Neural progenitor cell (in vitro differentiated cells): ENCODE measurements around the gene MTRF1L. TPM values are rescaled to one million over a fixed set of nuclear protein-coding genes. Genes with fewer than 3 reads are reported as not detected.

ENCODE experiments used
- DNase-seq: peaks from one replicate; pipeline ENCODE4 v3.0.0-alpha.2; 2016; ENCODE audit warnings: low spot score
- H2AFZ ChIP-seq: fragments of 200-600 bp; sonication (generic); replicated peaks from 2 replicates; pipeline ENCODE4 v1.6.1; 2016; ENCODE audit warnings: antibody characterized with exemption
- H3F3A ChIP-seq: fragments of 200-600 bp; sonication (generic); 2 replicates; pipeline ENCODE4 v1.6.1; 2016; ENCODE audit warnings: antibody characterized with exemption, low read depth
- H3K27ac ChIP-seq: fragments of 200-600 bp; sonication (generic); 2 replicates; pipeline ENCODE4 v1.5.1; 2016; ENCODE audit warnings: mild to moderate bottlenecking
- H3K27me3 ChIP-seq: fragments of 200-600 bp; sonication (generic); 2 replicates; pipeline ENCODE4 v1.6.1; 2016; ENCODE audit warnings: mild to moderate bottlenecking, moderate library complexity
- H3K36me3 ChIP-seq: fragments of 200-600 bp; sonication (generic); 2 replicates; pipeline ENCODE4 v1.5.1; 2016
- H3K4me1 ChIP-seq: fragments of 200-600 bp; sonication (generic); 2 replicates; pipeline ENCODE4 v1.6.1; 2016; ENCODE audit warnings: mixed run types
- H3K4me2 ChIP-seq: fragments of 200-600 bp; sonication (generic); 2 replicates; pipeline ENCODE4 v1.6.1; 2016
- H3K4me3 ChIP-seq: fragments of 200-600 bp; sonication (generic); 2 replicates; pipeline ENCODE4 v1.5.1; 2016
- H3K79me2 ChIP-seq: fragments of 200-600 bp; sonication (generic); 2 replicates; pipeline ENCODE4 v1.6.1; 2016; ENCODE audit warnings: low read depth
- H3K9ac ChIP-seq: fragments of 200-600 bp; sonication (generic); 2 replicates; pipeline ENCODE4 v1.6.1; 2016
- H3K9me3 ChIP-seq: fragments of 200-600 bp; sonication (generic); 2 replicates; pipeline ENCODE4 v1.5.1; 2016; ENCODE audit warnings: low read depth
- H4K20me1 ChIP-seq: fragments of 200-600 bp; sonication (generic); 2 replicates; pipeline ENCODE4 v1.6.1; 2016; ENCODE audit warnings: low read depth
- H3K27ac Mint-ChIP-seq: 3 replicates; pipeline ENCODE4 v1.8.0; 2021; ENCODE audit warnings: mixed read lengths
- H3K27me3 Mint-ChIP-seq: 2 replicates; pipeline ENCODE4 v1.8.0; 2022; ENCODE audit warnings: low read depth, mild to moderate bottlenecking, inconsistent platforms, moderate library complexity, mixed read lengths; ENCODE audit not compliant: insufficient read depth
- H3K36me3 Mint-ChIP-seq: 3 replicates; pipeline ENCODE4 v1.8.0; 2021; ENCODE audit warnings: mixed read lengths
- H3K4me1 Mint-ChIP-seq: 3 replicates; pipeline ENCODE4 v1.8.0; 2021; ENCODE audit warnings: mixed read lengths
- H3K4me3 Mint-ChIP-seq: 3 replicates; pipeline ENCODE4 v1.8.0; 2021; ENCODE audit warnings: mild to moderate bottlenecking, moderate library complexity, mixed read lengths
- H3K9me3 Mint-ChIP-seq: 3 replicates; pipeline ENCODE4 v1.8.0; 2020; ENCODE audit warnings: mixed read lengths
- EZH2 ChIP-seq: fragments of 200-600 bp; sonication (generic); IDR thresholded peaks from 2 replicates; pipeline ENCODE4 v1.6.1; 2017; ENCODE audit warnings: antibody characterized with exemption, mild to moderate bottlenecking, moderate library complexity
- EZH2phosphoT487 ChIP-seq: fragments of 200-600 bp; sonication (generic); IDR thresholded peaks from 2 replicates; pipeline ENCODE4 v1.6.1; 2017; ENCODE audit warnings: antibody characterized with exemption
- total RNA-seq: library from RNA; depleted of rRNA; stranded (reverse); fragments of >200 nt; gene quantifications from 2 replicates; pipeline ENCODE4 v1.2.3, GENCODE V29; 2015; ENCODE audit warnings: low replicate concordance
- TF ChIP-seq, protein P1 (sequence below): fragments of 200-600 bp; sonication (generic); IDR thresholded peaks from 2 replicates; pipeline ENCODE4 v1.5.1; 2017; ENCODE audit warnings: antibody characterized with exemption, mild to moderate bottlenecking

MTRF1L gene
- total RNA-seq, 1 donor from 2014 or later, result 29.0 TPM

DNA sequence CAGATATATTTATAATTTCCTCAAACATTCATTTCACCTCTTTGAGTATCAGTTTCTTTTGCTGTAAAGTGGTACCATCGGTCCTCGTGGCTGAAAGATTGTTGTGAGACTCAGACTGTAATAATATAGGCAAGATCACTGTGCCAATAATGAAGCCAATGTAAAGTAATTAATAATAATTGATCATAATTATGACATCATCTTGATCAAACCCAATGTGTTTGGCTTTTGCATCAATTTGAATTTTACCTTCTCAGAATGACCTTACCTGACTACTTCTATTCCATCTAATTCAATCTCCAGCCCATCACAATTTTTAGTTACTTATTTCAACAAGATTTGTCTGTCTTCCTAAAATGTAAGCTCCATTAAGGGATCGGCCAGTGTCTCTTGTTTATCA lies 15.8 kb upstream of the MTRF1L start:
- Histone ChIP-seq H3K4me3 (no peak overlapping the region), H3F3A (no peaks in the 10 kb centered on the region), H3K9me3 (no peaks in the 10 kb centered on the region), H4K20me1 (no peaks in the 10 kb centered on the region), H3K9ac (no peak overlapping the region), H3K27ac (no peak overlapping the region), H3K4me1 (no peaks in the 10 kb centered on the region), H2AFZ (no peak overlapping the region), H3K4me2 (no peak overlapping the region), H3K27me3 (no peaks in the 10 kb centered on the region), H3K79me2 (no peaks in the 10 kb centered on the region), H3K36me3 (no peaks in the 10 kb centered on the region)
- no peaks in the 10 kb centered on the region for H3K4me1 Mint-ChIP-seq
- peaks cover 4% of the 10 kb centered on the region for H3K36me3 Mint-ChIP-seq
- TF ChIP-seq EZH2phosphoT487 (no peak), EZH2 (no peak)
- TF ChIP-seq, protein P1, sequence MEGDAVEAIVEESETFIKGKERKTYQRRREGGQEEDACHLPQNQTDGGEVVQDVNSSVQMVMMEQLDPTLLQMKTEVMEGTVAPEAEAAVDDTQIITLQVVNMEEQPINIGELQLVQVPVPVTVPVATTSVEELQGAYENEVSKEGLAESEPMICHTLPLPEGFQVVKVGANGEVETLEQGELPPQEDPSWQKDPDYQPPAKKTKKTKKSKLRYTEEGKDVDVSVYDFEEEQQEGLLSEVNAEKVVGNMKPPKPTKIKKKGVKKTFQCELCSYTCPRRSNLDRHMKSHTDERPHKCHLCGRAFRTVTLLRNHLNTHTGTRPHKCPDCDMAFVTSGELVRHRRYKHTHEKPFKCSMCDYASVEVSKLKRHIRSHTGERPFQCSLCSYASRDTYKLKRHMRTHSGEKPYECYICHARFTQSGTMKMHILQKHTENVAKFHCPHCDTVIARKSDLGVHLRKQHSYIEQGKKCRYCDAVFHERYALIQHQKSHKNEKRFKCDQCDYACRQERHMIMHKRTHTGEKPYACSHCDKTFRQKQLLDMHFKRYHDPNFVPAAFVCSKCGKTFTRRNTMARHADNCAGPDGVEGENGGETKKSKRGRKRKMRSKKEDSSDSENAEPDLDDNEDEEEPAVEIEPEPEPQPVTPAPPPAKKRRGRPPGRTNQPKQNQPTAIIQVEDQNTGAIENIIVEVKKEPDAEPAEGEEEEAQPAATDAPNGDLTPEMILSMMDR, result no peak
- no peak overlapping the region for H3K27ac Mint-ChIP-seq
- DNase-seq, result no peak
- no peak overlapping the region for H3K4me3 Mint-ChIP-seq
- no peaks in the 10 kb centered on the region for H3K27me3 Mint-ChIP-seq
- H3K9me3 Mint-ChIP-seq, result no peaks in the 10 kb centered on the region

DNA sequence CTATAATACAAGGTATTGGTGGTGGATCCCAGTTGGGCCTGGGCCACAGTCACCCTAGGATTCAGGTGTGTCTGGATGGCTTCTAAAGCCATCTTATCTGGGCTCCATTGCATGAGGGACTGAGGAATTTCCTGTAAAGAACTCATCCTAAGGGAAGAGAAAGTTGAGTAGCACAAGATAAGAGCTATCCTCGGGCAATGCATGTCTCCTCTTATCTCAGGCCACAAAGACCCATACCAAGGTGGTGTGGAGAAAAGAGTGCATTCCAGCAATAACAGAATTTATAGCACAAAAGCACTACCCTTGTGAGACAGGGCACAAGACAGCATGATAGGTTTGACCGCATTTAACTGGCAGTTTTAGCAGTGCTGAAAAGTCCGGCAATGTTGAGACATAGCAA lies 14.3 kb upstream of the MTRF1L start:
- no peaks in the 10 kb centered on the region for H3F3A ChIP-seq
- Mint-ChIP-seq H3K36me3 (peaks cover 4% of the 10 kb centered on the region), H3K27ac (no peak overlapping the region), H3K9me3 (no peaks in the 10 kb centered on the region), H3K4me3 (no peak overlapping the region), H3K27me3 (no peaks in the 10 kb centered on the region), H3K4me1 (no peaks in the 10 kb centered on the region)
- no peaks in the 10 kb centered on the region for H3K9me3 ChIP-seq
- H4K20me1 ChIP-seq, result no peaks in the 10 kb centered on the region
- H3K79me2 ChIP-seq, result no peaks in the 10 kb centered on the region
- no peak overlapping the region for H3K4me3 ChIP-seq
- H3K27ac ChIP-seq, result no peak overlapping the region
- H3K4me2 ChIP-seq, result no peak overlapping the region
- H3K9ac ChIP-seq, result no peak overlapping the region
- no peak for DNase-seq
- no peak for TF ChIP-seq EZH2
- TF ChIP-seq, protein P1, result no peak
- no peak for TF ChIP-seq EZH2phosphoT487
- no peaks in the 10 kb centered on the region for H3K4me1 ChIP-seq
- H3K36me3 ChIP-seq, result no peaks in the 10 kb centered on the region
- H3K27me3 ChIP-seq, result no peaks in the 10 kb centered on the region
- H2AFZ ChIP-seq, result no peak overlapping the region

DNA sequence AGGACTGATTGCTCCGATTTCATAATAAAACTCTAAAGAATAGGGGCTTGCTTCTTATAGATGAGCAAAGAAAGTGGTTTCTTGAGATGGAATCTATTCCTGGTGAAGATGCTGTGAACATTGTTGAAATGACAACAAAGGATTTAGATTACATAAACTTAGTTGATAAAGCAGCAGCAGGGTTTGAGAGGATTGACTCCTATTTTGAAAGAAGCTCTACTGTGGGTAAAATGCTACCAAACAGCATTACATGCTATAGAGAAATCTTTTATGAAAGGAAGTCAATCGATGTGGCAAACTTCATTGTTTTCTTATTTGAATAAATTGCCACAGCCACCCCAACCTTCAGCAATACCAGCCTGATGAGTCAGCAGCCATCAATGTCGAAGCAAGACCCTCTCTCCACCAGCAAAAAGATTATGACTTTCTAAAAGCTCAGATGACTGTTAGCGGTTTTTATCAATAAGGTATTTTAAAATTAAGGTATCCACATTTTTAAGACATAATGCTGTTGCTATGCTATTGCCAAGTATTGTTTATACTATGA lies 12.7 kb upstream of the MTRF1L start:
- H3K27me3 ChIP-seq, result no peaks in the 10 kb centered on the region
- H3K36me3 Mint-ChIP-seq, result peaks cover 2% of the 10 kb centered on the region
- no peaks in the 10 kb centered on the region for H3K79me2 ChIP-seq
- H3K9ac ChIP-seq, result no peak overlapping the region
- H3K4me1 Mint-ChIP-seq, result no peaks in the 10 kb centered on the region
- H3K27ac Mint-ChIP-seq, result no peak overlapping the region
- no peak overlapping the region for H2AFZ ChIP-seq
- H3K4me2 ChIP-seq, result no peak overlapping the region
- TF ChIP-seq EZH2 (no peak), EZH2phosphoT487 (no peak)
- TF ChIP-seq, protein P1, result no peak
- no peak overlapping the region for H3K27ac ChIP-seq
- H3K4me3 Mint-ChIP-seq, result no peak overlapping the region
- no peaks in the 10 kb centered on the region for H3F3A ChIP-seq
- H3K36me3 ChIP-seq, result no peaks in the 10 kb centered on the region
- no peak for DNase-seq
- no peaks in the 10 kb centered on the region for H3K27me3 Mint-ChIP-seq
- H3K9me3 ChIP-seq, result no peaks in the 10 kb centered on the region
- no peak overlapping the region for H3K4me3 ChIP-seq
- H4K20me1 ChIP-seq, result no peaks in the 10 kb centered on the region
- H3K9me3 Mint-ChIP-seq, result no peaks in the 10 kb centered on the region
- H3K4me1 ChIP-seq, result no peaks in the 10 kb centered on the region
